Rectal smooth muscle tissue (tissue), 1 donor: ENCODE data around the gene CRY2.
"Not testable (repeated sequence)": the region's sequence is repeated elsewhere in the genome, so short reads cannot be mapped to it uniquely, and the experiment has no call there.

Source experiments
- H3K27ac ChIP-seq: one replicate; pipeline ENCODE4 v1.7.0; 2013; ENCODE audit warnings: low read depth, low read length, inconsistent platforms
- H3K27me3 ChIP-seq: one replicate; pipeline ENCODE4 v1.7.0; 2013; ENCODE audit warnings: low read length; ENCODE audit not compliant: control insufficient read depth, insufficient read depth
- H3K36me3 ChIP-seq: one replicate; pipeline ENCODE4 v1.7.0; 2013; ENCODE audit warnings: low read length; ENCODE audit not compliant: control insufficient read depth, insufficient read depth
- H3K4me1 ChIP-seq: one replicate; pipeline ENCODE4 v1.7.0; 2013; ENCODE audit warnings: low read length; ENCODE audit not compliant: control insufficient read depth, insufficient read depth
- H3K4me3 ChIP-seq: one replicate; pipeline ENCODE4 v1.7.0; 2013; ENCODE audit warnings: low read length
- H3K9ac ChIP-seq: one replicate; pipeline ENCODE4 v1.7.0; 2013; ENCODE audit warnings: low read length

Gene CRY2

DNA sequence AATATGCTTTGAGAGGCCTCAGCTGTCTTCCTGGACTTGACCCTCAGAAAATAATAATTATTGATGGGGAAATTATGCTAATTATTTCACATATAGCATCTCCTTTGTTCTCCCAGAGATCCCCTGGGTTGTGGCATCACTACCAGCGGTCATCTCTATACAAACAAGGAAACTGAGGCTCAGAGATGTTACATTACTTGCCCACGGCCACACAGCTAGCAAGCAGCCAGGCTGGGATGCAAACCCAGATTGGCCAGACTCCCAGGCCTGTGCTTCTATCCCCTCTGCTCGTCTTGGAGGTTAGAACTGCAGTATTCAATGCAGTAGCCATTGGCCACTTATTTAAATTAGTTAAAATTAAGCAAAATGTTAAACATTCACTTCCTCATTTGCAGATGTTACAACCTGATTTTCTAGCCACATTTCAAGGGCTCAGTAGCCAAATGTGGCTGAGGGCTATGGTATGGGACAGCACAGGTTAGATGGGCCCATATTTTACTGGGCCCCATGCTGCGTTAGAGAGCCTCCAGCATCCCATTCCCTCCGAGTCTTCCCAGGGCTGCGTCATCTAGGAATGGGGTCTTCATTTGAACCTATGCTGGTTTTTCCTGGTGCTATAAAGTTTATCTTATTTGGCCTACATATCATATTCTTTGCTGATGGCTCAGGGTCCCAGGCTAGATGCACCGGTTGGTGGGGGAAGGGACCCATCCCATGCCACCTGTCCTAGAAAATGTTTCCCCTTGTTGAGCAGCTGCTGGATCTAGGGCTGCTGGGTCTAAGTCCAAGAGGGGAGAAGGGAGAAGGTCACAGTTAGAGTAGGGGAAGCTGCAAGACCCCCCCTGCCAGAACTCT lies 40.1 kb upstream of the CRY2 start:
- H3K4me3 ChIP-seq, result peak overlapping the region; percentile 19
- no peak overlapping the region for H3K27ac ChIP-seq
- peaks cover 17% of the 10 kb centered on the region for H3K36me3 ChIP-seq
- H3K4me1 ChIP-seq, result peaks cover 22% of the 10 kb centered on the region
- H3K27me3 ChIP-seq, result no peaks in the 10 kb centered on the region
- no peak overlapping the region for H3K9ac ChIP-seq

DNA sequence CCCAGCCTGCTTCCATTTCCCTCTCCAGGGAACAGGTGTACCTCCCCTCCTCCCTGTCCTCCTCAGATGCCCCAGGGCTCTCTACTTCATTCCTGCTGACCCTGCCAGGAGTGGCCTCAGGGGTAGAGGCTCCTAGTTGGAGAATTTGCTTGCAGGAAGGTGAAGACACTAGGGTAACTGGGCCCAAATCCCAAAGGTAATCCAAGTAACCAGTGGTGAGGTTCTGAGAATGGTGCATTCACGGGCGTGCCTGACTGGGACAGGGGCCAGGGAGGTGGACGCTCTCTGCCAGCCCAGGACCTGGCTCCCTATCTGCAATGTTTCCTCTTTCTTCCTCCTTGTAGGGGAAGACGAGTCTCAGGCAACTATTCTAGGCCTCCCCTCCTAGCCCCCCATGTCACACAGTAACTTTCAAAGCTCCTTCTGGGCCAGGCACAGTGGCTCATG lies 39.5 kb upstream of the CRY2 start:
- Histone ChIP-seq H3K4me1 (peaks cover 22% of the 10 kb centered on the region), H3K27ac (no peak overlapping the region), H3K36me3 (peaks cover 18% of the 10 kb centered on the region), H3K27me3 (no peaks in the 10 kb centered on the region), H3K9ac (no peak overlapping the region), H3K4me3 (peak overlapping the region; percentile 19)

DNA sequence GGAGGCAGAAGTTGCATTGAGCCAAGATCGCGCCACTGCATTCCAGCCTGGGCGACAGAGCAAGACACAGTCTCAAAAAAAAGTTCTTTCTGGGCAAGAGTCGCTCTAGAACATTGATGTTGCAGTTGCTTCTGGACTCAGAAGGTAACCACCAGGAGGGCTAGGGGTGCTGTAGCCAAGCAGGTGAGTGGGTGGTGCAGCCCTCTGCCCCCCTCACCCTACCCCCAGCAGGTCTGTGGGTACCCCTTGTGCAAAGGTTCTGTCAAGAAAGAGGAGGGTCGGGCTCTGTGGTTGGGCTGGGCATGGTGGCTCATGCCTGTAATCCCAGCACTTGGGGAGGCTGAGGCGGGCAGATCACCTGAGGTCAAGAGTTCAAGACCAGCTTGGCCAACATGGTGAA lies 38.8 kb upstream of the CRY2 start:
- H3K36me3 ChIP-seq, result peaks cover 18% of the 10 kb centered on the region
- peaks cover 22% of the 10 kb centered on the region for H3K4me1 ChIP-seq
- H3K27me3 ChIP-seq, H3K27ac ChIP-seq, H3K4me3 ChIP-seq, H3K9ac ChIP-seq: not testable (repeated sequence)

DNA sequence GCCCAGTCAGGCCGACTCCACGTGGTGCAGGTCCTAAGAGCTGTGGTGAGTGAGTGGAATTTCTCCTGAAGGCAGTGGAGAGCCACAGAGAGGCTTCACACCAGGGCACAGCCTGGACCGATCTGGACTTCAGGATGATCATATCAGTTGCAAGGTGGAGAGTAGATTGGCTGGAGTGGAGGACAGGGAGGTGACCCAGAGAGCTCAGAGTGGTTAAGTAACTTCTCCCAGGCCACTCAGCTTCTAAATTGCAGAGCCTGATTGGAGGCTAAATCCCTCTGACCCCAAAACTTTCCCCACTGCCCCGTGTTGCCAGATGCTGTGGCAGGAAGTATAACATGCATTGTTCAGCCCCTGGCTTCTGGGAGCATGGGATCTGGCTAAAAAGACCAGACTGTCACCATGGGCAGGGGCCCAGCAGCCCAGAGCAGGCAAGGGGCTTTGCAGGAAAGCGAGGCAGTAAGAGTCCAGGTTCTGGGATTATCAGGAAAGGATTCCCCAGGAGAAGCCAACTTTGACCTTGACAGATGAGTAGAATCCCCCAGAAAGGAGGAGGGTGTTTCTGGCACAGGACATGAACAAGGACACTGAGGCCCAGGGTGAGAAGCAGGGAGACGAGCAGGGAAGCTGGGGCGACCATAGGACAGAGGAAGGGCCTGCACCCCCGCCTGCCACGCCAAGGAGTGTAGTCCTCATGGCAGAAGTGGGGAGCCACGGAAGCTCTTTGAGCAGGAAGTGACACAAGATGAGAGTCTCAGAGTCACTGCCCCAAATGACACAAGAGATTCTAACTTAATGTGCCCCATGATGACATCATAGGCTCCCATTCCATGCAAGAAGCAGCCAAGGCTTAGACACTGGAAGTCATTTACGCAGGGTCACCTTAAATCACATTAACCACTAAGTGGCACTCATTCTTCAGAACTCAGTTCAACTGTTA lies 37.5 kb upstream of the CRY2 start:
- peaks cover 18% of the 10 kb centered on the region for H3K36me3 ChIP-seq
- H3K27ac ChIP-seq, result no peak overlapping the region
- no peak overlapping the region for H3K9ac ChIP-seq
- H3K4me1 ChIP-seq, result peaks cover 22% of the 10 kb centered on the region
- H3K4me3 ChIP-seq, result no peak overlapping the region
- no peaks in the 10 kb centered on the region for H3K27me3 ChIP-seq

DNA sequence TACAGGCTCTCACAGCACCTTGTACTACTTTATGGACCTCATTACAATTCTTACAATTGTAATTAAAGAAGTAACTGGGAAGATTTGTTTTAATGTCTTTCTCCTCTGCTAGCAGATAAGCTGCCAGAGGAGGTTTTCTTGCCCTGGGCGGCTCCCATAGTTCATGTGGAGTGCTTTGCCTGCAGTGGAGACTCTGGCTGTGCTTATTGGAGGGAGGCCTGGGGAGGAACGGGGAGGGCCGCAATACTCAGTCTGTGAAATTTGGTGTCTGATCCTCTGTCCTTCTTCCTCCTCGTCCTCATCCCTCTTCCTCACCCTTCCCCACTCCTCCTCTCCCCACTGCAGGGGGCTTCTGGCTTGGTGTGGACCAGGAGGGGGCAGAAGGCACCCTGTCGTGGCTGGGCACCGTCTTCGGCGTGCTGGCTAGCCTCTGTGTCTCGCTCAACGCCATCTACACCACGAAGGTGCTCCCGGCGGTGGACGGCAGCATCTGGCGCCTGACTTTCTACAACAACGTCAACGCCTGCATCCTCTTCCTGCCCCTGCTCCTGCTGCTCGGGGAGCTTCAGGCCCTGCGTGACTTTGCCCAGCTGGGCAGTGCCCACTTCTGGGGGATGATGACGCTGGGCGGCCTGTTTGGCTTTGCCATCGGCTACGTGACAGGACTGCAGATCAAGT lies 36.7 kb upstream of the CRY2 start:
- Histone ChIP-seq H3K36me3 (peaks cover 18% of the 10 kb centered on the region), H3K9ac (no peak overlapping the region), H3K27ac (no peak overlapping the region), H3K4me3 (no peak overlapping the region), H3K27me3 (no peaks in the 10 kb centered on the region), H3K4me1 (peaks cover 22% of the 10 kb centered on the region)

DNA sequence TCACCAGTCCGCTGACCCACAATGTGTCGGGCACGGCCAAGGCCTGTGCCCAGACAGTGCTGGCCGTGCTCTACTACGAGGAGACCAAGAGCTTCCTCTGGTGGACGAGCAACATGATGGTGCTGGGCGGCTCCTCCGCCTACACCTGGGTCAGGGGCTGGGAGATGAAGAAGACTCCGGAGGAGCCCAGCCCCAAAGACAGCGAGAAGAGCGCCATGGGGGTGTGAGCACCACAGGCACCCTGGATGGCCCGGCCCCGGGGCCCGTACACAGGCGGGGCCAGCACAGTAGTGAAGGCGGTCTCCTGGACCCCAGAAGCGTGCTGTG lies 36.2 kb upstream of the CRY2 start:
- H3K4me3 ChIP-seq, result no peak overlapping the region
- H3K27me3 ChIP-seq, result no peaks in the 10 kb centered on the region
- no peak overlapping the region for H3K9ac ChIP-seq
- peaks cover 18% of the 10 kb centered on the region for H3K36me3 ChIP-seq
- peaks cover 17% of the 10 kb centered on the region for H3K4me1 ChIP-seq
- no peak overlapping the region for H3K27ac ChIP-seq

DNA sequence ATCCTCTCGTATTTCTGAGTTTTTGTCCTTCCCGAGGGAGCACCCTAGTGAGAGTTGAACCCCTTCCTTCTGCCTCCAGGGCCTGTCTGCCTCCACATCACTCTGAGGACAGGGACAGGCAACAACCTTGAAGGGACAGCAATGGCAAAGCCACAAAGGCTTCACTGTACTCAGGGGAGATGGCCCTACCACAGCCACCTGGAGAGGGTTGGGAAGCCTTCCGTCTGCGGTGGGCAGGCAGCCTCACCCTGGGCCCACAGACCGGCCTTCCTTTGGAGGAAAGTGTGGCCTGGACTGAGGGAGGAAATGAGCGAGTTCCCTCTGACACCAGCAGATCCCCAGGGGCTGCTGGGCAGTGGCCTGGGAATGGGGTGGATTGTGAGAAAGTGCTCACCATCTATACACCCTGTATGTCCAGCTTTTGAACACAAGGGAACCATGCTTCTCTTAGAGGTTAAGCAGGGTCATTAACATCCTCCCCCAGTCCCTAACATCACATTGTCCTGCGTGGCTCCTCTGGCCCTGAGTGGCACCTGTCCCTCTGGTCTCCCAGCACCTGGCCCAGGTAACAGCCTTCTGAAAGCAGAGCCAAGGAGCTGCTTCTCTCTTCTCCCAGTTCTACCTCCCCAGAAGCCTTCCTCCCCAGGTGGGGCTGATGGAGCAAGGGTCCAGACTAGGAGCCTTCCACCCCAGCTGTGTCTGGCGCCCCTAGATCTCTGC lies 35.5 kb upstream of the CRY2 start:
- Histone ChIP-seq H3K27ac (no peak overlapping the region), H3K4me3 (no peak overlapping the region), H3K4me1 (peaks cover 10% of the 10 kb centered on the region), H3K9ac (no peak overlapping the region), H3K36me3 (peaks cover 18% of the 10 kb centered on the region), H3K27me3 (no peaks in the 10 kb centered on the region)

DNA sequence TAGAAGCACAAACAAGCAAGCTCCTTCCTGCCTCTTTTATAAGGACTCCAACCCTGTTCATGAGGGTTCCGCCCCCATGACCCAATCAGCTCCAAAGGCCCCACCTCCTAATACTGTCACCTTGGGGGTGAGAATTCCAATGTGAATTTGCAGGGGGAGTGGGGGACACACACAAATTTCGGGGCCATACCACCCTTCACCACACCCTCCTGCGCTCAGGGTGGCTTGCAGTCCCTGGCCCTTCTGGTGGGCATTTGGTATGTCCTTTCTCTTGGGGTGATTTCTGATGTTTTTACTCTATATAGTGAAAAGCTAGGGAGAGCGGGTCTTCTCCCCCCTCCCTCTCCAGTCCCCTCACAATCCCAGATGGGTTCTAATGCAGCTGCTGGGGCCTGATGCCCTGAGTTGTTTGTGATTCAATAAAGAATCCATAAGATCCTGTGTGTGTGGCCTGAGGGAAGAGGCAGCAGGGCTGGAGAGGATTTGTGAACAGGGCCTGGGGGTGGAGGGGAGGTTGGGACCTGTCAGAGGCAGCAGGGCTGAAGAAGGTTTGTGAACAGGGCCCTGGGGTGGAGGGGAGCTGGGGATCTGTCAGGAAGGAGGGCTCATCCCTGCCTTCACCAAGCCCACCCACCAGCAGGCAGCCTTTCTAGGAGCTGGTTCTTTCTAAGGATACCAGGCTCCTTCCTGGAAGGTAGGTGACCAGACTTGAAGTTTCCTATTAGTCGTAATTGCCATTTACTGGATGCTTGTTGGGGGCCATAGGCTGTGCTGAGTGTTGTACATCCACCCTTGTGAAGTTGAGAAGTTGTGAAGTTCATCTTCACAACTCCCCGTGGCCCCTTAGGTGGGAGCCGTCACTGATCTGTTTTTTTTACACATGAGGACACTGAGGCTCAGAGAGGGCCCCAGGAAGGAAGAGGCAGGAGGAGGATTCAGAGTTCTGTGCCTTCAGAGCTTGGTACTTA lies 34.4 kb upstream of the CRY2 start:
- H3K4me1 ChIP-seq, result no peaks in the 10 kb centered on the region
- H3K27me3 ChIP-seq, result no peaks in the 10 kb centered on the region
- H3K27ac ChIP-seq, result no peak overlapping the region
- H3K9ac ChIP-seq, result no peak overlapping the region
- no peak overlapping the region for H3K4me3 ChIP-seq
- peaks cover 18% of the 10 kb centered on the region for H3K36me3 ChIP-seq

DNA sequence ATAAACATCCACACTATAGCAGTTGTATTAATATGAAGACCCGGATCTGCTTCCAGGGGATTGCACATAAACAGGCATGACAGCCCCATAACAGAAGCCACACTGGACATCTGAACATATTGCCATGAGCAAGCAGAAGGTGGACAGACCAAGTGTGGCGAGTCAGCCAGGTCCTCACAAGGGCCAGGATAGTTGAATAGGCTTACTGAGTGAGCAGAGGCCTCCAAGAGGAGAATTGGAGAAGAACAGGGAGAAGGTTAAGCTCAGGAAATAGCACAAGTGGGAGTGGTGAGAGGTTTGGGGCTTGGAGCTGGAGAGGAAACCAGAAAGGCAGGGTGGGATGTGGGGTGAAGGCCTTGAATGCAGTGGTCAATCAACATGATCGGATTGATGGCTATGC lies 31.5 kb upstream of the CRY2 start:
- Histone ChIP-seq H3K27me3 (no peaks in the 10 kb centered on the region), H3K36me3 (peaks cover 14% of the 10 kb centered on the region), H3K4me3 (no peak overlapping the region), H3K27ac (no peak overlapping the region), H3K4me1 (no peaks in the 10 kb centered on the region), H3K9ac (no peak overlapping the region)

DNA sequence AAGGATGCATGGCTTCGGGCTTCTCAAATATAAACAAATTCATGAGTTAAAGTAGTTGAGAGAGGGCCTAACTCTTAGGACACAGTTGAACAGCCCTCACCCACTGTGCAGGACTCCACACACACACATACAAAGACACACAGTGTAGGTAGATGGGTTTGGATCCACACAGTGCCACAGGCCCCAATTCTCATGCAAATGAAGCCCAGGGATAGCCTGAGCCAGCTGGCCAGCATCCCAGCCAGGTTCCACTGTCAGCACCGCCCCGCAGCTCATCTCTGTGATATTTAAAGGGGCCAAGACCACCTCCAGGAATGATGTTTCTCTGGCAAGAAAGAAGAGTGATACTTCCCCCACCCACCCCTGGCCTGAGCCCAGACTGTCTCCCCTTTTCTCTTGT lies 30.7 kb upstream of the CRY2 start:
- H3K36me3 ChIP-seq, result peaks cover 6% of the 10 kb centered on the region
- no peak overlapping the region for H3K9ac ChIP-seq
- no peak overlapping the region for H3K27ac ChIP-seq
- H3K4me3 ChIP-seq, result no peak overlapping the region
- no peaks in the 10 kb centered on the region for H3K27me3 ChIP-seq
- H3K4me1 ChIP-seq, result no peaks in the 10 kb centered on the region

DNA sequence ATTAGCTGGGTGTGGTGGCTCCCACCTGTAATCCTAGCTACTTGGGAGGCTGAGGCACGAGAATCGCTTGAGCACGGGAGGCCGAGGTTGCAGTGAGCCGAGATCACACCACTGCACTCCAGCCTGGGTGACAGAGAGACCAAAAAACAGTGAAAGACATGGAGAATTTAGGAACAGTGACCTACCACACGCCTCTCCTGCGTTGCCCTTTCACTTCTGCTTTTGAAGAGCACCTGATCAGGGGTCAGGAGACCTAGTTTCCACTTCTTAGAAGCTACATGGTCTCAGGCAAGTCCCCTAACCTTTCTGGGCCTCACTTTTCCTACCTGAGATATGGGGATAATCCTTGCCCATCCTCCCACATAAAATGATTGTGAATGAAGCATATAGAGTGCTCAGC lies 30.1 kb upstream of the CRY2 start:
- Histone ChIP-seq H3K9ac (no peak overlapping the region), H3K27me3 (no peaks in the 10 kb centered on the region), H3K4me1 (no peaks in the 10 kb centered on the region), H3K27ac (no peak overlapping the region), H3K36me3 (peaks cover under 1% of the 10 kb centered on the region), H3K4me3 (no peak overlapping the region)
